Neural cell (in vitro differentiated cells): ENCODE data around the gene ATP1A1. TPM values are rescaled to one million over a fixed set of nuclear protein-coding genes. Genes with fewer than 3 reads are reported as not detected.
A peak's percentile ranks its signal among the peaks of the same experiment; 100 is the strongest.

Source experiments
- H2AFZ ChIP-seq: fragments of 200-600, 300-800 bp; sonication (generic), shearing (Covaris generic); 2 replicates; pipeline ENCODE4 v1.6.0; 2014; ENCODE audit warnings: low read depth, mild to moderate bottlenecking, antibody characterized with exemption, low read length, moderate library complexity
- H3F3A ChIP-seq: fragments of 200-600 bp; shearing (Covaris generic); 2 replicates; pipeline ENCODE4 v1.6.1; 2016; ENCODE audit warnings: mild to moderate bottlenecking, moderate library complexity, mixed read lengths, antibody characterized with exemption, low read length; ENCODE audit not compliant: insufficient read depth, poor library complexity, severe bottlenecking
- H3K27ac ChIP-seq: fragments of 200-600, 300-800 bp; sonication (generic), shearing (Covaris generic); 2 replicates; pipeline ENCODE4 v1.5.1; 2014; ENCODE audit warnings: mild to moderate bottlenecking, low read length, moderate library complexity
- H3K27me3 ChIP-seq: fragments of 300-800, 200-600 bp; sonication (generic), shearing (Covaris generic); 2 replicates; pipeline ENCODE4 v1.6.0; 2014; ENCODE audit warnings: mild to moderate bottlenecking, low read depth, low read length, moderate library complexity; ENCODE audit not compliant: insufficient read depth
- H3K36me3 ChIP-seq: fragments of 300-800, 200-600 bp; sonication (generic), shearing (Covaris generic); 2 replicates; pipeline ENCODE4 v1.5.1; 2014; ENCODE audit warnings: mild to moderate bottlenecking, antibody characterized with exemption, low read length, moderate library complexity; ENCODE audit not compliant: insufficient read depth
- H3K4me2 ChIP-seq: fragments of 300-800, 200-600 bp; sonication (generic), shearing (Covaris generic); 2 replicates; pipeline ENCODE4 v1.6.0; 2014; ENCODE audit warnings: mild to moderate bottlenecking, low read length
- H3K4me3 ChIP-seq: fragments of 300-800, 200-600 bp; sonication (generic), shearing (Covaris generic); 2 replicates; pipeline ENCODE4 v1.5.1; 2014; ENCODE audit warnings: mild to moderate bottlenecking, low read length, moderate library complexity
- H3K79me2 ChIP-seq: fragments of 200-600 bp; shearing (Covaris generic); replicated peaks from 2 replicates; pipeline ENCODE4 v1.6.0; 2014; ENCODE audit warnings: mild to moderate bottlenecking, low read length, moderate library complexity; ENCODE audit not compliant: insufficient read depth
- H3K9ac ChIP-seq: fragments of 300-800, 200-600 bp; sonication (generic), shearing (Covaris generic); 2 replicates; pipeline ENCODE4 v1.6.1; 2016; ENCODE audit warnings: mild to moderate bottlenecking, low read length, mixed read lengths
- H3K9me2 ChIP-seq: fragments of 200-600 bp; shearing (Covaris generic); 2 replicates; pipeline ENCODE4 v1.6.1; 2016; ENCODE audit warnings: mild to moderate bottlenecking, low read length, mixed read lengths; ENCODE audit not compliant: insufficient read depth
- H3K9me3 ChIP-seq: fragments of 200-600, 300-800 bp; sonication (generic), shearing (Covaris generic); 2 replicates; pipeline ENCODE4 v1.6.1; 2016; ENCODE audit warnings: mild to moderate bottlenecking, mixed run types, low read length, moderate library complexity, mixed read lengths
- H4K20me1 ChIP-seq: fragments of 200-600 bp; shearing (Covaris generic); 2 replicates; pipeline ENCODE4 v1.6.1; 2016; ENCODE audit warnings: mild to moderate bottlenecking, mixed run types; ENCODE audit not compliant: insufficient read depth
- EP300 ChIP-seq: fragments of 450-650 bp; conservative IDR thresholded peaks from 2 replicates; pipeline ENCODE4 v1.6.1; 2014; ENCODE audit warnings: antibody characterized with exemption, mild to moderate bottlenecking, moderate library complexity; ENCODE audit not compliant: poor library complexity, severe bottlenecking
- EZH2 ChIP-seq: fragments of 200-600, 300-800 bp; shearing (Covaris generic), sonication (generic); IDR thresholded peaks from 2 replicates; pipeline ENCODE4 v1.6.1; 2014; ENCODE audit warnings: antibody characterized with exemption, low read length, borderline replicate concordance, mild to moderate bottlenecking; ENCODE audit not compliant: insufficient read depth, poor library complexity, severe bottlenecking
- MXI1 ChIP-seq: fragments of 450-650 bp; conservative IDR thresholded peaks from 2 replicates; pipeline ENCODE4 v1.6.1; 2014; ENCODE audit warnings: antibody characterized with exemption, mild to moderate bottlenecking; ENCODE audit not compliant: poor library complexity, severe bottlenecking
- POLR2AphosphoS5 ChIP-seq: IDR thresholded peaks from 2 replicates; pipeline ENCODE4 v1.6.1; 2012
- RAD21 ChIP-seq: fragments of 450-650 bp; conservative IDR thresholded peaks from 2 replicates; pipeline ENCODE4 v1.6.1; 2014; ENCODE audit warnings: antibody characterized with exemption, mild to moderate bottlenecking, moderate library complexity
- SMC3 ChIP-seq: fragments of 450-650 bp; conservative IDR thresholded peaks from 2 replicates; pipeline ENCODE4 v1.6.1; 2014; ENCODE audit warnings: antibody characterized with exemption, mild to moderate bottlenecking, moderate library complexity; ENCODE audit not compliant: poor library complexity
- TAF1 ChIP-seq: IDR thresholded peaks from 2 replicates; pipeline ENCODE4 v1.6.1; 2012; ENCODE audit warnings: low read depth
- polyA plus RNA-seq: library from polyadenylated mRNA; depleted of rRNA; stranded (reverse); fragments of >200 nt; gene quantifications from 2 replicates; pipeline ENCODE4 v1.2.3, GENCODE V29; 2014
- TF ChIP-seq, protein P1 (sequence below): IDR thresholded peaks from 2 replicates; pipeline ENCODE4 v1.6.1; 2012; ENCODE audit warnings: borderline replicate concordance
- TF ChIP-seq, protein P2 (sequence below): fragments of 450-650 bp; IDR thresholded peaks from 2 replicates; pipeline ENCODE4 v1.5.1; 2014; ENCODE audit warnings: antibody characterized with exemption, mild to moderate bottlenecking, moderate library complexity; ENCODE audit not compliant: poor library complexity, severe bottlenecking

Gene ATP1A1
- polyA plus RNA-seq, 1 donor from 2014 or later, result 44.2 TPM

DNA sequence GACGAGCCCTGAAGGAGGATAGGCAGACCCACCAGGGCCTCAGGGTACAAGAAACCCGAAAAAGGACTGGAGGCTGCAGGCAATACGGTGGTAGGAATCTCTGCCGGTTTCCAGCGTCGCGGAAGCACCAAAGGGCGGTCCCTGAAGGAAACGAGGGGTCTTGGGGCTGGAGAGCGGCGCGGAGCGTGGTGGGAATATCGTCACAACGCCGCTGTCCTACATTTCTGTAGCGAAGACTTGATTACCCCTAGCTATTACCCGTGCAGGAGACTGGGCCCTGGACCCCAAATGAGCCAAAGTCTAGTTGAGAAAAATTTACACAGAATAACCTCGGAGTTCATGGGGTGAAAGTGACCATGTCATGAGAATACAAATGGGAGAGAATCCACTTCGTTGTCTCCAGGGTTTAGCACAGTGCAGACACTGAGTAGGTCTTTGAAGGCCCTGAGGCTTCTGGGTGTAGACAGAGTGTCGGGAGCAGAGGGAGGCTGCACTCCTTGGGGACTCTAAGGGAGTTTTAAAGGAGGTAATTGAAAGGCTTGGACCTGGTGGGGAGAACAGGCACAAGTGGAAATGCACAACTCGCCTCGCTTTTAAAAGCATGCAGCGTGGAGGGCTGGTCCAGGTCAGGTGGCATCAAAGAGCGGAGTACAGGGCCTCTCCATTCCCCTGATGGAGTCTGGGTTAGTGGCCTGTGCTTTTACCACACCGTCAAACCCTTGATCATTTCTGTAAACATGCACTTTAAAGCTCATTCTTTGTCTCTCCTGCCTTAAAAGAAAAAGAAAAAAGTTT is 1.5 kb downstream of the ATP1A1 start:
- H3K4me2 ChIP-seq, result peak overlapping the region; percentile 91
- H3K4me3 ChIP-seq, result peak overlapping the region; percentile 95
- no peaks in the 10 kb centered on the region for H3K9me3 ChIP-seq
- peak overlapping the region; percentile 86 for H3K27ac ChIP-seq
- H4K20me1 ChIP-seq, result no peaks in the 10 kb centered on the region
- H3K79me2 ChIP-seq, result peaks cover 51% of the 10 kb centered on the region
- H2AFZ ChIP-seq, result peak overlapping the region; percentile 53
- no peak for TF ChIP-seq POLR2AphosphoS5
- TF ChIP-seq SMC3, result no peak
- TF ChIP-seq, protein P1, sequence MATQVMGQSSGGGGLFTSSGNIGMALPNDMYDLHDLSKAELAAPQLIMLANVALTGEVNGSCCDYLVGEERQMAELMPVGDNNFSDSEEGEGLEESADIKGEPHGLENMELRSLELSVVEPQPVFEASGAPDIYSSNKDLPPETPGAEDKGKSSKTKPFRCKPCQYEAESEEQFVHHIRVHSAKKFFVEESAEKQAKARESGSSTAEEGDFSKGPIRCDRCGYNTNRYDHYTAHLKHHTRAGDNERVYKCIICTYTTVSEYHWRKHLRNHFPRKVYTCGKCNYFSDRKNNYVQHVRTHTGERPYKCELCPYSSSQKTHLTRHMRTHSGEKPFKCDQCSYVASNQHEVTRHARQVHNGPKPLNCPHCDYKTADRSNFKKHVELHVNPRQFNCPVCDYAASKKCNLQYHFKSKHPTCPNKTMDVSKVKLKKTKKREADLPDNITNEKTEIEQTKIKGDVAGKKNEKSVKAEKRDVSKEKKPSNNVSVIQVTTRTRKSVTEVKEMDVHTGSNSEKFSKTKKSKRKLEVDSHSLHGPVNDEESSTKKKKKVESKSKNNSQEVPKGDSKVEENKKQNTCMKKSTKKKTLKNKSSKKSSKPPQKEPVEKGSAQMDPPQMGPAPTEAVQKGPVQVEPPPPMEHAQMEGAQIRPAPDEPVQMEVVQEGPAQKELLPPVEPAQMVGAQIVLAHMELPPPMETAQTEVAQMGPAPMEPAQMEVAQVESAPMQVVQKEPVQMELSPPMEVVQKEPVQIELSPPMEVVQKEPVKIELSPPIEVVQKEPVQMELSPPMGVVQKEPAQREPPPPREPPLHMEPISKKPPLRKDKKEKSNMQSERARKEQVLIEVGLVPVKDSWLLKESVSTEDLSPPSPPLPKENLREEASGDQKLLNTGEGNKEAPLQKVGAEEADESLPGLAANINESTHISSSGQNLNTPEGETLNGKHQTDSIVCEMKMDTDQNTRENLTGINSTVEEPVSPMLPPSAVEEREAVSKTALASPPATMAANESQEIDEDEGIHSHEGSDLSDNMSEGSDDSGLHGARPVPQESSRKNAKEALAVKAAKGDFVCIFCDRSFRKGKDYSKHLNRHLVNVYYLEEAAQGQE, result no peak
- TF ChIP-seq, protein P2, sequence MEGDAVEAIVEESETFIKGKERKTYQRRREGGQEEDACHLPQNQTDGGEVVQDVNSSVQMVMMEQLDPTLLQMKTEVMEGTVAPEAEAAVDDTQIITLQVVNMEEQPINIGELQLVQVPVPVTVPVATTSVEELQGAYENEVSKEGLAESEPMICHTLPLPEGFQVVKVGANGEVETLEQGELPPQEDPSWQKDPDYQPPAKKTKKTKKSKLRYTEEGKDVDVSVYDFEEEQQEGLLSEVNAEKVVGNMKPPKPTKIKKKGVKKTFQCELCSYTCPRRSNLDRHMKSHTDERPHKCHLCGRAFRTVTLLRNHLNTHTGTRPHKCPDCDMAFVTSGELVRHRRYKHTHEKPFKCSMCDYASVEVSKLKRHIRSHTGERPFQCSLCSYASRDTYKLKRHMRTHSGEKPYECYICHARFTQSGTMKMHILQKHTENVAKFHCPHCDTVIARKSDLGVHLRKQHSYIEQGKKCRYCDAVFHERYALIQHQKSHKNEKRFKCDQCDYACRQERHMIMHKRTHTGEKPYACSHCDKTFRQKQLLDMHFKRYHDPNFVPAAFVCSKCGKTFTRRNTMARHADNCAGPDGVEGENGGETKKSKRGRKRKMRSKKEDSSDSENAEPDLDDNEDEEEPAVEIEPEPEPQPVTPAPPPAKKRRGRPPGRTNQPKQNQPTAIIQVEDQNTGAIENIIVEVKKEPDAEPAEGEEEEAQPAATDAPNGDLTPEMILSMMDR, result no peak
- no peak for TF ChIP-seq MXI1
- no peak for TF ChIP-seq TAF1
- no peak for TF ChIP-seq EP300
- TF ChIP-seq EZH2, result no peak
- TF ChIP-seq RAD21, result no peak
- H3K27me3 ChIP-seq, result no peaks in the 10 kb centered on the region
- no peaks in the 10 kb centered on the region for H3F3A ChIP-seq
- H3K9ac ChIP-seq, result peak overlapping the region; percentile 92
- no peaks in the 10 kb centered on the region for H3K9me2 ChIP-seq
- no peaks in the 10 kb centered on the region for H3K36me3 ChIP-seq

DNA sequence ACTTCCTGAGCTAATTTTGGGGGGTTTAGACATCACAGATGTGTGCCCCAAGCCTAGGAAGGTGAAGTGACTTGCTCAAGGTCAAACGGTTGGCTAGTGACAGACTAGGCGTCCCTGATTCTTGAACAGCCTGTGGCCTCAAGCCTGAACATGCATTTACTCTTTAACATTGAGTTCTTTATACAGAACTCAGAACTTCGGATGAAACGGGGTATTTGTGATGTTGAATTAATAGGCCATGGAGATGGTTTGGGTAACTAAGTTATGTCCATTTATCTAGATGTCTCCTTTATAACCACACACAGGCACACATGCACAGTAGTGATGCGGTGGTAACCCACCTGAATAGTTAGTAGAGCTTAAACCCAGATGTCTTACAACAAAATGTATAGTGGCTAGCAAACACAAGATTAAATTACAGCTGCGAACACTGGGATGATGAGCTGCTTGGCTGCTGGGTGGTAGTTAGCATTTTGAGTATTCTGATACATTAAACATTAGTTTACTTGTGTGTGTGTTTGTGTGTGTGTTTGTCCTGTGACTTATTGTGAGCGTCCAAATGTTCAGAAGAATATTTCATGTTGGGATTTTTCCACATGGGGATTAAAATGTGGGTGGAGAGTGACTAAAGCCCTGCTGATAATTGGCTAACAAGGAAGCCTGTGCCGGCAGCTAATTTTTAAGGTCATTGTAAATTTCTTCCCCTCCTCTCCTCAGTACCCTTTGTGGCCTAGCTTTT is 2.3 kb downstream of the ATP1A1 start:
- Histone ChIP-seq H3K79me2 (peaks cover 59% of the 10 kb centered on the region), H3K27ac (no peak overlapping the region), H3K4me2 (peak overlapping the region; percentile 91)

More for the DNA sequence above, 2.3 kb downstream of the ATP1A1 start:
- Histone ChIP-seq H3K9me3 (no peaks in the 10 kb centered on the region), H4K20me1 (no peaks in the 10 kb centered on the region), H3K36me3 (no peaks in the 10 kb centered on the region), H3F3A (no peaks in the 10 kb centered on the region), H3K4me3 (peak overlapping the region; percentile 95), H2AFZ (no peak overlapping the region), H3K9ac (peak overlapping the region; percentile 92), H3K9me2 (no peaks in the 10 kb centered on the region), H3K27me3 (no peaks in the 10 kb centered on the region)
- TF ChIP-seq POLR2AphosphoS5, result no peak
- no peak for TF ChIP-seq EZH2
- no peak for TF ChIP-seq MXI1
